GM12878 (cell line): ENCODE measurements around the gene PIK3R5. TPM values are rescaled to one million over a fixed set of nuclear protein-coding genes. Genes with fewer than 3 reads are reported as not detected.

Experiments used
- ATAC-seq: fragments of 200-7000 bp; cut with Tn5 transposase; 3 replicates; pipeline ENCODE4 v1.9.1; 2020; ENCODE audit warnings: mild to moderate bottlenecking, moderate library complexity
- BruUV-seq: library from RNA; stranded (reverse); fragments of 400-500 nt; replicated peaks from 2 replicates; lab custom pipeline; 2021; lab: Mats Ljungman, UMichigan
- CTCF ChIA-PET: fragments of 300-600 bp; sonication (Branson Sonifier 250); formaldehyde crosslinking; extraction: SDS; loops from one replicate; lab custom pipeline; 2021; ENCODE audit warnings: inconsistent platforms; lab: Yijun Ruan, JAX
- POLR2A ChIA-PET: fragments of 350-600 bp; formaldehyde crosslinking; extraction: SDS; loops from one replicate; lab custom pipeline; 2021; ENCODE audit warnings: inconsistent platforms; lab: Charles Lee
- RAD21 ChIA-PET: fragments of 300-600 bp; sonication (Branson Sonifier 250); formaldehyde crosslinking; loops from one replicate; lab custom pipeline; 2023; ENCODE audit warnings: antibody characterized with exemption; ENCODE audit not compliant: unreplicated experiment; lab: Charles Lee
- SMC1A ChIA-PET: fragments of 300-600 bp; sonication (Branson Sonifier 250); formaldehyde crosslinking; loops from one replicate; lab custom pipeline; 2023; ENCODE audit not compliant: unreplicated experiment, uncharacterized antibody; lab: Charles Lee
- DNase-seq: peaks from one replicate; pipeline ENCODE4 v3.0.0-alpha.2; 2011; ENCODE audit warnings: low read depth, low spot score
- FAIRE-seq: peaks from 3 replicates; lab custom pipeline; 2011; peaks lifted over from hg19 to GRCh38; lab: Jason Lieb, UNC
- H2AFZ ChIP-seq: 2 replicates; pipeline ENCODE4 v1.6.0; 2011; ENCODE audit warnings: low read depth, low read length, control low read depth; ENCODE audit not compliant: control insufficient read depth
- H3K27ac ChIP-seq: 2 replicates; pipeline ENCODE4 v1.5.1; 2011; ENCODE audit warnings: control low read depth; ENCODE audit not compliant: control insufficient read depth, insufficient read depth
- H3K27me3 ChIP-seq, 2 experiments: replicated peaks in 1 of 2; 2 replicates each; pipeline versions ENCODE4 v1.6.0 to v1.6.1; 2011; ENCODE audit warnings: low read length in 1 of 2; ENCODE audit not compliant: control insufficient read depth in 2 of 2, insufficient read depth in 2 of 2
- H3K36me3 ChIP-seq, 2 experiments: 2 replicates each; pipeline ENCODE4 v1.5.1; 2011; ENCODE audit warnings: low read length in 1 of 2; ENCODE audit not compliant: control insufficient read depth in 2 of 2, insufficient read depth in 2 of 2
- H3K4me1 ChIP-seq: 2 replicates; pipeline ENCODE4 v1.6.1; 2011; ENCODE audit warnings: mild to moderate bottlenecking, low read length, moderate library complexity, mixed read lengths; ENCODE audit not compliant: control insufficient read depth, insufficient read depth
- H3K4me2 ChIP-seq: 2 replicates; pipeline ENCODE4 v1.6.0; 2011; ENCODE audit warnings: control low read depth; ENCODE audit not compliant: control insufficient read depth, insufficient read depth
- H3K4me3 ChIP-seq: fragments of 200-600 bp; sonication (generic); 2 replicates; pipeline ENCODE4 v1.5.1; 2016
- H3K79me2 ChIP-seq: 2 replicates; pipeline ENCODE4 v1.6.0; 2011; ENCODE audit warnings: low read length; ENCODE audit not compliant: control insufficient read depth, insufficient read depth
- H3K9ac ChIP-seq: 2 replicates; pipeline ENCODE4 v1.8.0; 2011; ENCODE audit warnings: low read length, control low read depth, mixed read lengths; ENCODE audit not compliant: control insufficient read depth, insufficient read depth
- H3K9me3 ChIP-seq: replicated peaks from 3 replicates; pipeline ENCODE4 v1.5.1; 2011; ENCODE audit warnings: mild to moderate bottlenecking, low read length; ENCODE audit not compliant: control insufficient read depth, insufficient read depth
- H4K20me1 ChIP-seq: 2 replicates; pipeline ENCODE4 v1.6.0; 2011; ENCODE audit not compliant: control insufficient read depth, insufficient read depth
- BACH1 ChIP-seq: fragments of 450-650 bp; IDR thresholded peaks from 2 replicates; pipeline ENCODE4 v1.6.1; 2017; ENCODE audit warnings: mild to moderate bottlenecking, borderline replicate concordance
- EP300 ChIP-seq, 2 experiments: fragments of 150-350 bp in 1 of 2; IDR thresholded peaks; 2 replicates each; pipeline ENCODE4 v1.6.1; 2011 to 2012; ENCODE audit warnings: low read depth in 2 of 2, low read length in 2 of 2, borderline replicate concordance in 1 of 2, improper control_type of control experiment in 1 of 2, inconsistent platforms in 1 of 2; ENCODE audit not compliant: control insufficient read depth in 1 of 2
- HDAC6 ChIP-seq: fragments of 200-600 bp; sonication (generic); IDR thresholded peaks from one replicate; pipeline ENCODE4 v1.8.0; 2017; ENCODE audit warnings: antibody characterized with exemption; ENCODE audit not compliant: unreplicated experiment
- JUND ChIP-seq: IDR thresholded peaks from 2 replicates; pipeline ENCODE4 v1.6.1; 2012; ENCODE audit warnings: low read depth, mild to moderate bottlenecking, low read length, improper control_type of control experiment, moderate library complexity
- MXI1 ChIP-seq: fragments of 150-350 bp; IDR thresholded peaks from 2 replicates; pipeline ENCODE4 v1.6.1; 2011; ENCODE audit warnings: low read depth, mild to moderate bottlenecking, inconsistent platforms, low read length, improper control_type of control experiment
- POLR2AphosphoS5 ChIP-seq: IDR thresholded peaks from 2 replicates; pipeline ENCODE4 v1.6.1; 2011; ENCODE audit warnings: mild to moderate bottlenecking, low read length, inconsistent platforms
- WGBS: methylation state at CpG from one replicate; pipeline ENCODE4 v1.1.6; 2016; ENCODE audit warnings: low lambda C conversion rate; ENCODE audit not compliant: insufficient replicate concordance, insufficient coverage; ENCODE audit errors: missing lambda C conversion rate; 5-methylcytosine and 5-hydroxymethylcytosine counted together
- in situ Hi-C: fragments of 300-500 bp; cut with MboI; formaldehyde crosslinking; loops from 9 replicates; pipeline ENCODE4 v1.14.3; 2018; ENCODE audit warnings: mixed read lengths
- intact Hi-C: fragments of 100-400 bp; cut with micrococcal nuclease; formaldehyde crosslinking; loops from one replicate; pipeline ENCODE4 v1.14.2; 2022; ENCODE audit not compliant: unreplicated experiment
- polyA plus RNA-seq, 11 experiments: library from polyadenylated mRNA; depleted of rRNA in 4 of 11; unstranded in 6 of 11; stranded (reverse) in 5 of 11; fragments of >200 nt; fragmentation: Nextera tagmentation in 4 of 11; fragmentation: Illumina TruSeq in 1 of 11; extraction: Ambion mirVana in 4 of 11; extraction: Trizol in 1 of 11; gene quantifications; 1 replicate in 1 of 11; 2 replicates in 10 of 11; pipeline versions ENCODE4 v1.2.1 to v1.2.3, GENCODE V29; 2011 to 2016; ENCODE audit warnings: inconsistent platforms in 2 of 11, missing spikeins in 2 of 11, low read depth in 1 of 11
- total RNA-seq, 4 experiments: library from RNA; depleted of rRNA in 3 of 4; stranded (reverse); fragments of >200 nt in 3 of 4; fragmentation: Illumina TruSeq in 1 of 4; extraction: Trizol in 1 of 4; gene quantifications; 2 replicates each; pipeline versions ENCODE4 v1.2.1 to v1.2.3, GENCODE V29; 2013 to 2021

Gene PIK3R5
- total and polyA plus RNA-seq, 10 of the 15 experiments (the other 5 are each of a cell fraction or from before 2014, with no cell fraction given): 9.5 to 50.8 (median 35.5) TPM

DNA sequence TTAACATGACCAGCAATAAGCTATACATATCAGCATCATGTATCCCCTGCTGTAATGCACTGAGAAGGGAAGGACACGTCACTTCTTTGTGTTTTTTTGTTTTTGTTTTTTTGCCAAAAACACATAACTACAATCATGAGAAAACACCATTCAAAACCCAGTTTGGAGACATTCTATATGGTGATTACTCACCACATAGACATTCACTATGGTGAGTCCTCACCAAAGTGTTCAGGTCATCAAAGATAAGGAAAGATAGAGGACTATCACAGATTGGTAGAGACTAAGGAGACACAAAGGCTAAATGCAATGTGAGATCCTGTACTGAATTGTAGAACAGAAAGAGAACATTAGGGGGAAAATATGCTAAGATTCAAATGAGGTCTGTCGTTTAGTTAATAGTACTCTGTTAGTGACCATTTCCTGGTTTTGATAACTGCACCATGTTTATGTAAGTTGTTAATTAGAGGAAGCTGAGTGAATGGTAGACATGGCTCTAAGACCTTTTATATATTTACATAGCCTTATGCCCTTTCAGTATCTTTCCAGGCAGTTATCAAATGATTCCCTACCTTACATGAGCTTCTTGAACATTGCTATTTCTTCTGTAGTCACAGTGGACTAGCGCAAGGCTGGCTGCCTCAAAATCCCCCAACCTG is 46.6 kb downstream of the PIK3R5 start:
- H3K36me3 ChIP-seq: peaks cover 14% of the 10 kb centered on the region in 2 experiments; a peak in 3 of 4 replicates
- no peak overlapping the region for H2AFZ ChIP-seq
- H3K9ac ChIP-seq: no peak overlapping the region
- H3K4me2 ChIP-seq: no peak overlapping the region
- CTCF ChIA-PET: interaction anchor here (1.2 to 1.4 kb wide), 3 partner anchors 24 to 68 kb away, joined by 4 to 5 read pairs (median 4); no protein-coding TSS in a partner anchor
- no peak; the same call in 2 of the 3 replicates for ATAC-seq
- DNase-seq: no peak
- RAD21 ChIA-PET: interaction anchor here (0.7 to 1.5 kb wide), 7 partner anchors 18 to 371 kb away, joined by 3 to 9 read pairs (median 4); no protein-coding TSS in a partner anchor
- H3K27me3 ChIP-seq: no peaks in the 10 kb centered on the region
- in situ Hi-C loops (no loop called here), intact Hi-C loops (no loop called here)
- peaks cover 59% of the 10 kb centered on the region for H3K79me2 ChIP-seq
- POLR2A ChIA-PET: interaction anchor here (1.0 to 1.9 kb wide), 8 partner anchors 10 to 53 kb away, joined by 3 to 11 read pairs (median 4); no protein-coding TSS in a partner anchor
- no peak for FAIRE-seq
- SMC1A ChIA-PET: interaction anchor here (0.9 to 4.5 kb wide), 7 partner anchors 9 to 66 kb away, joined by 3 to 20 read pairs (median 7); no protein-coding TSS in a partner anchor
- peaks cover 54% of the 10 kb centered on the region for H3K4me1 ChIP-seq
- TF ChIP-seq JUND: no peak
- 0 out of 2 replicates have a peak, but pooled peaks have one; percentile 41 for TF ChIP-seq POLR2AphosphoS5
- H4K20me1 ChIP-seq: no peaks in the 10 kb centered on the region
- BruUV-seq: no TSS peak
- H3K27ac ChIP-seq: no peak overlapping the region; the same call in 1 of the 2 replicates
- no peak overlapping the region for H3K4me3 ChIP-seq
- peaks cover 14% of the 10 kb centered on the region; the same call in 2 of the 3 replicates for H3K9me3 ChIP-seq
- 29% methylated on average over 3 of the region's 3 CpGs for WGBS

DNA sequence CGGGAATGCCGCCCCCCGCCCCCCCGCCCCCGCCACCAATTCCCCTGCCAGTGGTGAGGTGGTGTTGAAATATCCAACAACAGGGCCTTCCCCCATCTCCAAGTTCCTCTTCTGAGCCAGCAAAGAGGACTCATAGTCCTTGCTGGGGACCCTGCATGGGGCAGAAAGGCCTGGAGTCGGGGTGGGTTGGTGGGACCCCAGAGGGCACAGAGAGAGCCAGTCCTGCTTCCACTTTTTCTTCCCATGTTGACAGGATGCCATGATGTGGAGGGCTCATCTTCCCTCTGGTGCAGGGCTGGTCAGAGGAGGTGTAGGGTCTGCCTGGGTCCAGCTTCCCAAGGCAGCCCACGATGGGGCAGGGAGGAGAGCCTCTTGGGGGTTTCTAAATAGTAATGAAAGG is 49.0 kb downstream of the PIK3R5 start:
- H3K4me3 ChIP-seq: no peak overlapping the region
- POLR2A ChIA-PET: interaction anchor here (0.7 to 0.9 kb wide), 2 partner anchors 17 to 26 kb away, joined by 3 to 4 read pairs; no protein-coding TSS in a partner anchor
- H3K9ac ChIP-seq: no peak overlapping the region
- SMC1A ChIA-PET: interaction anchor here (0.9 to 4.5 kb wide), 4 partner anchors 16 to 40 kb away, joined by 3 to 20 read pairs (median 4); no protein-coding TSS in a partner anchor
- no peak overlapping the region for H3K27ac ChIP-seq
- H3K27me3 ChIP-seq: no peaks in the 10 kb centered on the region
- H3K4me2 ChIP-seq: peak overlapping the region; percentile 38
- no peak for ATAC-seq
- H3K4me1 ChIP-seq: peaks cover 49% of the 10 kb centered on the region
- no peak for DNase-seq
- H4K20me1 ChIP-seq: no peaks in the 10 kb centered on the region
- peaks cover 44% of the 10 kb centered on the region for H3K79me2 ChIP-seq
- peaks cover 13 to 26% of the 10 kb centered on the region in 2 experiments; a peak in 3 of 4 replicates for H3K36me3 ChIP-seq
- RAD21 ChIA-PET: interaction anchor here (0.7 to 2.1 kb wide), 2 partner anchors 16 to 51 kb away, joined by 4 to 10 read pairs; no protein-coding TSS in a partner anchor
- no TSS peak for BruUV-seq
- WGBS: 5% methylated on average over 7 of the region's 7 CpGs
- FAIRE-seq: no peak
- CTCF ChIA-PET: interaction anchor here (0.9 to 1.3 kb wide), 4 partner anchors 12 to 82 kb away, joined by 3 to 4 read pairs (median 4); no protein-coding TSS in a partner anchor
- H3K9me3 ChIP-seq: peaks cover 7% of the 10 kb centered on the region; the same call in 2 of the 3 replicates
- TF ChIP-seq BACH1: no peak
- TF ChIP-seq HDAC6: no peak
- no peak for TF ChIP-seq EP300 (IDR thresholded peaks at IDR 0.05; ENCODE audit: borderline replicate concordance in 1 of 2, control insufficient read depth in 1 of 2, low read depth in 2 of 2, low read length in 2 of 2)
- no peak for TF ChIP-seq MXI1
- in situ Hi-C loops (no loop called here), intact Hi-C loops (no loop called here)
- H2AFZ ChIP-seq: no peak overlapping the region
